ENCODE measurements around the gene CTDSPL.

GRCh38 chr3:37886395-37886794 is 24.7 kb downstream of the CTDSPL start:
- TF ChIP-seq CTCF (IDR thresholded peaks at IDR 0.05; ENCODE audit: low read length) = no peak
- TF ChIP-seq EZH2 (optimal IDR thresholded peaks at IDR 0.05; ENCODE audit: low read depth, low read length) = no peak
- TF ChIP-seq EZH2phosphoT487 (IDR thresholded peaks at IDR 0.05; ENCODE audit: low read length) = no peak
